HG02678 (cell line): ENCODE measurements around the gene CPEB2.

Source experiments
- ATAC-seq: cut with Tn5 transposase; IDR thresholded peaks from one replicate; pipeline ENCODE4 v1.9.1; 2021; ENCODE audit warnings: mild to moderate bottlenecking, moderate library complexity; ENCODE audit not compliant: unreplicated experiment

The CPEB2 gene

DNA sequence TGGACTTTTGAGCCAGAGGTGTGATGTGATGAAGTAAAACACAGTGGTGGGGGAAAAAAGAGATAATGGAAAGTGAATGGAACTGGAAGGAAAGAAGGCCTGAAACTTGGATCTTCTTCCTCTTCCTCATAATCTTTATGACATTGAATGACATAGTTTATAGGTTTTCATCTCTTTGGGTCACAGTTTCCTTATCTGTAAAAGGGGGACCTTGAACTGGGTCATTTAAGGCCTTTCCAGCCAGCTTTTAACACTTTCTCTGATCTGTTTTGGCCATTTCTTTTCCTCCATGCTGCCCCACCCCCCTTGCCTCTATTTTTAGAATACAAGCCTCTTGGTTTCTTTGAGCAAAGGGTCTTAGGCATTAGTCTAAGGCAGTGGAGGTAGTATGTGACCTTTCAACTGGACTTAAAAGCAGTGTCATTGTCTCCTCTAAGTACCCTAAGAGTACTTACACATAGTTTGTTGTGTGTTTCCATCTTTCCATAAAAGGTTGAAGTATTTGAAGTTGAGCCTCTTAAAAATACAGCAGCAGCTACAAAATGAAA, 7.8 kb downstream of the CPEB2 start:
- no peak for ATAC-seq

DNA sequence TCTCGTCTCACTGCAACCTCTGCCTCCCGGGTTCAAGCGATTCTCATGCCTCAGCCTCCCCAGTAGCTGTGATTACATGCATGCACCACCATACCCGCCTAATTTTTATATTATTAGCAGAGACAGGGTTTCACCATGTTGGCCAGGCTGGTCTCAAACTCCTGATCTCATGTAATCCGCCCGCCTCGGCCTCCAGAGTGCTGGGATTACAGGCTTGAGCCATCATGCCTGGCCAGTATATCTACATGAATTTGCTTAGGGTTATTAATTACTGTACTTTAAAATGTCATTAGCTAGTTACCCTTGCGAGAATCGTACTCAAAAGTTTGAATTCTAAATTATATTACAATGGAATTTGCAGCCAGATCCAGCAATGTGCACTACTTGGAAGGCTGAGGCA, 8.9 kb downstream of the CPEB2 start:
- no peak for ATAC-seq

DNA sequence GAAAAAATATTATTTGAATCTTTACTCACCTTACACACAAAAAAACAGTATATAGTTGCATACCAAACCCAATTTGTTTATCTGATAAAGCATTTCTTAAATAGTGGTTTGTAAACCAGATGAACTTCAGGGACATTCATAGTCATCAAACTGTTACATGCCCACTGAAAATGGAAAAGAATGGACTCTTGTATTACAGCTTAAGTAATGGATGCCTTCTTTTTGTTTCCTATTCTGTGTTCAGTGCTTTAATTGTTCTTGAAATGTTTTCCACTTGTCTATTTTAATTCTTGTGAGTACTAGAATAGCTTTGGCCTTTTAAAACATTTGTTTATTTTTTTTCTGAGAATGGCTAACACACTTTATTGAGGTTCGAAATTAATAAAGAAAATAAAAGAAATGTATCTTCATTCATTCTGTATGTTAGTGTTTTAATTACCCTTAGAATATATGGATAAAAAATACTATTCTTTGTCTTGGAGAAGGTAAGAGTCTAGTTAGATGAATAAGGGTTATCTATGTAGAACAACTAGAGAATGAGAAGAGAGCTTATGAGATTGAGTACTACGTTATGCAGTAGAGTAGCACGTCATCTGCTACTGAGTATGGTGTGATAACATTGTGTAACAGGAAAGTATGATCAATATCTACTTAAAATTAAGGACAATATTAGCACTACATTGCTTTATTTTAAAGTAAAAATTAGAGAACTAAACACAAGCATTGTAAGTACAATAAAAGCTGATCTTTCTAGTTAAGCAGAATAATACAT, 9.9 kb downstream of the CPEB2 start:
- ATAC-seq = no peak

DNA sequence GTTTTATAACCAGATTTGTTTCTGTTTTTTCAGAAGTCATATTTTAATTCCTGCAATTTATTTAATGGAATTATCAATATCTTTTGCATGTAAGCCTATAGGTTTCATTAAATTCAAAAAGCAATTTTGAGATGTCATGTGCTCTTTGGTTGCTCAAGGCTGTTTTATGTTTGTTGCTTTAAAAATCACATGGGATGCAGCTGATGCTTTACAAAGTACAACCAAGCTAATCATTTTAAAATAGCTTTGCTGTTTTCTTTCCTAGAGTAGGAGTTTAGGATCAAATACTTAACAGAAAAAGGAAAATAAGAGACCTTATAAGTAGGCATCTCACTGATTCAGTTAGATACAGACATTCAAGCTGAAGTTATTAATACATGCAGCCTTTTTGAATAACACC, 11.3 kb downstream of the CPEB2 start:
- ATAC-seq = no peak

DNA sequence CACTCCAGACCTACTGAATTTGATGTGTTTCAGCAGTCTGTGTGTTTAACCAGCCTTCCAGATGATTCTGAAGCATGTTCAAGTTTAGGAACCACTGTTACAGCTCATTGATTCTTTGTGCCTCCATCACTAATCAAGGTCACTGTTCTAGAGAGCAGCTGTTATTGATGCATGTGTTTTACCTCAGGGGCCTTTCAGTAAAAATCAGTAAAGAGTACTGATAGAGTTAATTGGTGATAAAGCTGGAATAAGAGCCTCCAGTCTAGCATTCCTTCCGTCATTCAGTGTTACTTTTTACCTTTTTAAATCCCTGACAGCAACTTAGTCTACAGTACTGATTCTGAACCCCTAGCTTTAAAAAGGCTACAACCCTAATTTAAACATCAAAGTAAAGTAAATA, 12.9 kb downstream of the CPEB2 start:
- ATAC-seq = no peak

DNA sequence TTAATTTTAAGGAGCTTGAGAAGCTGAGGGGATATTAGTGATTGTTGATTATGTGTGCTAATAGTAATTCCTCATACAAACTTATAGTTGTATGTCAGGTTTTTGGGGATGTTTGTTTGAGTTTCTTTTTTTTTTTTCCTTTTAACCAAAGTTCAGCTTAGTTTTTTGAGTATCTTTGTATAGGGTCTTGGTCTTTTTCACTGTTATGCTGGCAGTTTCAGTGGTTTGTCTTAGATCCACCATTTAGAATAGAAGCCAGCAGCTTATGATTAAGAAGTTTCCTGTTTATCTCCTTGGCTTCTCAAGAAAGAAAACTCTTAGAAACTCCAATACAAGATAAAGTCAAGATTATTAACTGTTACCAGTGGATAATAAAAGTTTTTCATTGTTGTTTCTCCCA, 16.1 kb downstream of the CPEB2 start:
- peak; percentile 44 for ATAC-seq

DNA sequence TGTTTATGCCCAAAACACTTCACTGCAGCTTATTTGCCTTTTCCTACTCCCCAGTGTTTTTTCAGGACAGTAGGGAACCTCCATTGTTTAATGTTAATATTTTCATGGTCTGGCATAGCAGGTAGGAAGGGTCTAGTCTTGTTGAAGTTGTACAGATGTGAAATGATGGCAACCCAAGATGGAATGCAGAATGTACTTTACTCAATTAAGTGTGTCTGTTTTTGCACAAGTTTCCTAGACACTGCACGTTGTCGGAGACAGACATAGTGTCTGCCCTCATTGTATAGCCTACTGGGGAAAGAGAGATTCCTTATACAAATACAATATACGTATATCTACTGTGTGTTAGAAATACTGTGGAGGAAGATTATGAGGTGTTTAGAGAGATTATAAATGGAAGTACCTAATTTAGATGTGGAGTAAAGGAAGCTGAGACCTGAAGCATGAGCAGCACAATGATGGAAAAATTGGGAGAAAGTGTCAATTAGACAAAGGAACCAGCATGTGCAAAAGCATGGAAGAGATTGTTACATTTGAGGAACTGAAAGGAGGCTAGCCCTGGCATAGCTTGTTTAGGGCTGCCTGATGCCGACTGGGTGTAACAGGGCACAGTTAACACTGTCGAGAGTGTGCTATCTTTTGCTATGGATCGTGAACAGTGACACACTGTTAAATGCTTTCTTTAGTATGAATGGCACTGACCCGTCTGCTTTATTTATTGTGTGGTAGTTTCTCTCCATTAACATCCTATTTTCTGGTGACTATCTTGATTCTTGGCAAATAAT, 18.4 kb downstream of the CPEB2 start:
- ATAC-seq = no peak

DNA sequence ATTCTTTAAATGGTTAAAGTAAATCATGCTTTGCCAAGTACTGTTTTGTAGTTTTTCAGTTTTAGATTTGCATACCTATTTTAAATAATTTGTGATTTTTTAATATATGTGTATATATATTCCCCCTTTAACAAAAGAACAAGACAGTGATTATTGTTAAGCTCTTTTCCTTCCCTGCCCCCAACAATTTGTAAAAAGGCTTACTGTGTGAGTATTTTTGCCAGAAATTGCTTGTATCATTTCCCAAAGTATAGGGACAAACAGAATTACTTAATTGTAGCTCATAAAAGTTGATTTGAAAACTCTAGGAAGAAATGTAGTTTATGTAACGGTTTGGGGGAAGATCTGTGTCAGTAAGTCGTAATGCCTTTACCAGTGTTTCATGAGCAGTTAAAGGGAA, 19.0 kb downstream of the CPEB2 start:
- ATAC-seq = no peak

DNA sequence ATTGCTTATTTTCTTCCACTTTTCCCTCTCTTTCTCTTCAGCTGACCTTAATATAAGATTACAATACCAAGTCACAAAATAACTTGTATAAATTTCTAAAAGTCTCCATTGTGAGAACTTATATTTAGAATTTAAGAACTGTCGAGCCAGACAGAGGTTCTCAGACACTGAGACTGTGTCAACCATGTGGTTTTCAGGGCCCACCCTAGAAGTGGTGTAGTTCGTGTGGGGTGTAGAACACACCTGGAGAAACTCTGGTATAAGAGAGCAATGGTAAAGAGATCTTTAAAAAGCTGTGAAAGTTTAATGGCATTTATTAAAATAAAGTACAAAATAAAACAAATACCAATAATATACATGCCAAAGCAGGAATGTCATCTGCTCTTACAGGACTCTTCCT, 19.7 kb downstream of the CPEB2 start:
- ATAC-seq = no peak

DNA sequence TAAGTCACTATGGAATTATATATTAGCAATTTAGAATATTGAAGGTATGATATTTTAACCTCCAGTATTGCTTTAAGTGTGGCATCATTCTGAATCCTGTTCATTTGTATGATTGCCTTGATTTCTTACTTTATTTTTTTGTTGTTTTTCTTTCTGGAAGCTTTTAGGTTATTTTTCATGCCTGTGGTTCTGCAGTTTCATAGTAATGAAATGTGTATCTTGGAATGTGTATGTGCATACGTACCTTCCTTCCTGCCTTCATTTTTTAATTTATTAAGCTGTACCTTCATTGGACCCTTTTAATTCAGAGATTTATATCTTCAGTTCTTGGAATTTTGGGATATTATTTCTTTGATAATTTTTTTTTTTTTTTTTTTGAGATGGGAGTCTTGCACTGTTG, 22.1 kb downstream of the CPEB2 start:
- ATAC-seq = no peak

DNA sequence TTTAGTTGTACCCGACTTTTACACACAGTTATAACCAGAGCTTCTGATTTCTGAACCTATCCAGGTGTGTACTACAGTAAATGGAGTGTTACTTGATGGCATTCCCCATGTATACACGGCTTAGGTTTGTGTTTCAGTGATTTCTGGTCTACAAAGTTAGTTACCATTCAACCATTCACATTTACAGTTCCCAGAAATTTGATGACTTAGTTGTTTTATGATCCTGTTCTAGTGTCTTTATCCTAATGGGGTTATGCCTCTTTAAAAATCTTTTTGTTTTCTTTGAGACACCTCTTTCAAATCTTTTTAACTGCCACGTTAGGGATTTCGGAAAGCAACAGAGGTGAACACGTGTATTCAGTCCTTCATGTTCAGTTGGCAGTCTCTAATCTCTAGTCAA, 23.4 kb downstream of the CPEB2 start:
- ATAC-seq = no peak

DNA sequence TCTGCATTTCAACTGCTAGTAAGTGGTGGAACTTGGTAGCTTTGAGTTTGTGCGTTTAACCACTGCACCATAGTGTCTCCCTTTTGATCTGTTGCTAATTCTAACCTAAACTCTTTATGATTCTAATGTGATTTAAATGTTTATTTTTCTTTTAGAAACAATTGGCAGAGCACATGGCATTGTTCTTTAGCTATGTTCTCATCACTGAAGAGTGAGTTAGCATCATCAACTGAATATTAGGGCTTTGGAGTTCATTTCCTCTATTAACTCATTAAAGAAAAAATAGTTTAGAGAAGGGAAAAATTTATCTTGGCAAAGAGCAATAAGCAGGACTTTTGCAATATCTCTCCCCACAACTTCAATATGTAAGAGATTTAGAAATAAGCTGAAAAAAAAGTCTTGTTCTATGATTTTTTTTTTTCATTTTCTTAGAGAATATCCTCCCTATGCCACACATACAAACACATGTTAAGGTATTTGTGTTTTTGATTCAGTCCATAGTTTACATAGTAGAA, 25.7 kb downstream of the CPEB2 start:
- no peak for ATAC-seq

DNA sequence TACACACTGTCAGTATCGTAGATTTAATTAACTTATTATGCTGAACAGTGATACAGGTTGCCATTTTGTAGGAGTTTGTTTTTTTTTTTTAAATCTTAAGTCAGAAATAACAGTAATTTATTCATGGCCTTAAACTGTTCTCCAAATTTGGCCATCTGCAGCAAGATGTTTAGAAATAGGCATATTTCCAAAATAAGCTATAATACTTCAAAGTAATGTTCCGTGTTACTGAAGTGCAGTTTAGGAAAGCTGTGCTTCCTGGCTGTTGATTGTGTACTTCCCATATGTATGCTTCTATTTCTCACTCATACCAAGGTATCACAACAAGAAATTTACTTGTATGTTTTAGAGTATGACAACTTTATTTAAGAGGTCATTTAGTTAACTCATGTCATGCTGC, 28.9 kb downstream of the CPEB2 start:
- ATAC-seq = no peak

DNA sequence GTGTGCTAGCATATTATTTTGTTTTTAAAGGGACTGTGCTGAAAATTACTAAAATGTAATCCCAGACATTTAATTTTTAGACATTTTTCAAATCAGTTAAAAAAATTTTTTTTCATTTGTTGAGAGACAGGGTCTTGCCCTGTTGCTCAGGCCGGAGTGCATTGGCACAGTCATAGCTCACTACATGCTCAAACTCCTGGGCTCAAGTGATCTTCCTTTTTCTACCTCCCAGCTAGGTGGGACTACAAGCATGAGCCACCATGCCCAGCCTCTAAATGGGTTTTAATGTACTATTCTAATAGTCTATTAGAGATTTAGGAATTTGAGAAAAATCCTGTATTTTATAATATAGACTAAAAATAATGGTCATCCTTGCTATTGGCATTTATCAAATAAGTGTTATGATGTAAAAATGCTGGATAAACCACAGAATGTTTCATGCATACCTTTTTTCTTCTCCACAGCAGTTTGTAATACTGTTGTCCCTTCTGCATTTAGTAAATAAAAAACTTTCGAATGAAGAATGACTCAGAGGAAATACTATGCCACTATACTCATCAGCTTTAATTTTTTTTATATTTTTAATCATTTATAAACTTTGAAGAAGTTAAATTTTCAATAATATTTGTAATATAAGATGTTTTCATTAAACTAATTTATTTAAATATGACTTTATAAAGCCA, 29.9 kb downstream of the CPEB2 start:
- no peak for ATAC-seq

DNA sequence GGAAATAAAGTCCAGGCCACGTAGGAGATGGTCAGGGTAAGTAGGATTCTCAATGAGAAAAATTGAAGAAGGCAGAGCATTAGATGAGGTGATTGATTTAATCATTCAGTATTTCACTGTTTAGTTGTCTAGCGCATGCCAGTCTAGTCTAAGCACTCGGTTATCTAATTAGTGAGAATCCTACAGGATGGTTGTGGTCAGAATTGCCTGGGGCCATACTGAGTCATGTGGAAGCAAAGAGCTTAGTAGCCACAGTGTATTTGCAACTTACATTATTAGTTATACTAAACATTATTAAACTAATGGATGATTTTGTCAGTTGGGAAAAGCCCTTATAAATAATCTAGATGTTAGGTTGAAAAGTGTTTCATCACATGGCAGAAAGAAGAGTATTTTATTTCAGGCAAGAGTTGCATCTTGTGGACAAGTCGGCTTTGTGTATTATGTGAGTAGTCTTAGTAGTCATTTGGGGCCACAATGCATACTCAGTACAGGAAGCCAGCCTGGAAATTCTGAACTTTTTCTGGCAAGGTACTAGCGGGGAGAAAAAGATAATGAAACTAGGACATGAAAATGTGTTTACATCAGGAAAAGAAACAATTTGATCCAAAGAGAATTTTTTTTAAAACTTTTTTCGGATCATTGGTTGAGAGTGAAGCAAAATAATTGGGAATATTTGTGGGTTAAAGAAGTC, 31.9 kb downstream of the CPEB2 start:
- no peak for ATAC-seq

DNA sequence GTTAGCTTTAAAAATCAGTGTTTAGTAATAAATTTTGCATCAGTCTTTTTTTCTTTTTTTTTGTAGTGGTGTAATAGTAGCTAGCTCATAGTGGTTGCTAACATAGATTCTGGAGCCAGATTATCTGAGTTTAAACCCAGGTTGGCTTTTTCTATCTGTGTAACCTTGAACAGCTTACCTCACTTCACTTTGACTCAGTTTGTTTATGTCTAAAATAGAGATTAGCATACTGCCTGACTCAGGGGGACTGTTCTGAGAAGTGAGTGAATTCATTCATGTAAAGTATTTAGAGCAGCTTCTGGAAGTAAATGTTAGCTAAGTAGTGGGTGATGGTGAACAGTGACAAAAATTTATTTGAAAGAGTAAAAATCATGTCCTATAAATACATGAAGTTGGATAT, 32.9 kb downstream of the CPEB2 start:
- ATAC-seq = no peak

DNA sequence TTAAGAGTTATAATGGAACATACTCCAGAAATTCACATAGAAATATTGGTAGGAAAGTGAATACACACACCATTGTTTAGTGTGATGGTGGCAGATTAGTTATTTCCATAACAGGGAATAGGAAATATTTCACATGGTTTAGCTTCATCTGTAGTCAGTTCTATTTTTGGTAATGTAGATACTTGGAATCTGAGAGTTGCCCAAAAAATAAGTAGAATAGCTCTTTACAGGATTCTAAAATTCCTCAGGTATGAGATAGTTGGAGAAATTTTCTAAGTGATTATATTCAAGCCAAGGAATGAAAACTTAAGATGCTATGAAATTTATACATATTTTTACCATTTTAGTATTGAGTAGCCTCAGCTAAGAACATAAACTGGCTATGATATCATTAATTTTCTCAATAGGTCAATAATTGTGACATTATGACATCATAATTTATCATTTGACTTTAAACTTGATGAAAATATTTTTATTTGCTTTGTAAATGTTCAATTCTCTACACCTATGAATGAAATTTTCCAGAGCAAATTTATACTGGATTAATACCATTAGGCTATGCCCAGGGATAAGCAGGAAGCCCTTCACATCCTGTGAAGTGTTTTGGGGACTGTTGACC, 35.8 kb downstream of the CPEB2 start:
- ATAC-seq = no peak

DNA sequence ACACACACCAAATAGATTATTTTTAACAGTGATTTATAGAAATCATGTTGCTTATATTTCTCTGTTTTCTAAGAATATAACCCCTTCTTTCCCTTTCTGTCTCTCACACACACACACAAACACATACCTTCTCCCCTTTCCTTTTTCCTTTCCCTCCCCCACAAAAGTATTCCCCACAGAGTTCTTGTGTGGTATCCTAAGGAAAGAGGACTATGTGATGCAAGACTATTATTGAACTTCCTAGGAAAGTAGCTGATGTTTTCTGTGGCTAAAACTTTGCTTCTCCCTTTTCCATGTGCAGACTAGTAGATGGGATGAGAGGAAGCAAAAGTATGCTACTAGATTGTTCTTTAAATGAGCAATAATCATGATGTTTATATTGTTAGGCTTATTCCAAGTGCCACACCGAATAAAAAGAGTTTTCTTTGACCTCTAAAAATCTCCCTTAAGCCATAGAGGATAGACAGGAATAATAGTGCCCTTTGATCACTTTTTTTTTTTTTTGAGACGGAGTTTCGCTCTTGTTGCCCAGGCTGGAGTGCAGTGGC, 38.7 kb downstream of the CPEB2 start:
- no peak for ATAC-seq

DNA sequence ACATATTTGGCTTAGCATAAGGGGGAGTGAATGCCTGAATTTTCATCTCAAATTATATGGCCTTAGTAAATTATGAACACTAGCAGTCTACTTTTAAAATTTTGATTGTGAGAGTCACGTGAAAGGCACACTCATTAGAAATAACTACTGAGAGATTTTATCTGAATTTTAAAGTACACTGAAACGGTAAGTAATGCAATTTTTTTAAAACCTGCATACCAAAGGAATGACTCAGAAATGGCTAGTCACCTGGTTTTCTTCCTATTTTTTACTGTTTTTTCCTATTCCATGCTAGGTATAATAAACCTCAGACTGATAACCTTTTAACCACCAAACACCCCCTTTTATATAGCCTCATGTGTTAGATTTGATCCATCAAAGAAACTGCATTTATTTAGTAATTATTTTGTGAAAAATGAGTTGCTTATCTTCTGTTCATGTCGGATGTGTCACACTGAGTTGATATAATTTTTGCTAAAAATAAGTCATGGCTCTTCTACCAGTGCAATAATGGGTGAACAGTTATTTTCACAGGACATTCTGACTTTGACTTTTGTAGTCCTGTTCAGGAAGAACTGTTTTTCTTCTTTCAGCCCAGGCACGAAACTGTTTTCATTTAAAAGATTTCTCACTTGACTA, 40.4 kb downstream of the CPEB2 start:
- ATAC-seq = no peak

DNA sequence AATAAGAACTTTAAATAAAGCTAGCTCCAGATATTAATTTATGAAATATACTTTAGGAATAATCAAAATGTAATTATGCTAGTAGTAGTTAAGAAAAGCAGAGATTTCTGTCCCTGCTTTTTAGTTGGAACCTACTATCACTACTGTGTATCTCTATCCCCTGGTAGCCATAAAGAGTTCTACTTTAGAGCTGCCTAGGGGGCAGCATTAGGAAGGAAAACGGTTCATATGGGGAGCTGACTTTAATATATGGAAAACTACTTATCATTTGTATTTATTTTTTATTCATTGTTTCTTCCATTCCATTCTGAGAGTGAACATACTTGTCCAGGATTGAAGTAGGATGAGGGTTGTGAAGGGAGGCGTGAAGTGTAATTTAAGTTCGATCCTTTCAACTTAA, 40.9 kb downstream of the CPEB2 start:
- no peak for ATAC-seq
